H1 (cell line): Measurements from ENCODE around the gene HOXB7. TPM values are rescaled to one million over a fixed set of nuclear protein-coding genes. Genes with fewer than 3 reads are reported as not detected.

ENCODE experiments used
- CTCF ChIA-PET: fragments of 300-600 bp; sonication (Branson Sonifier 250); formaldehyde crosslinking; loops from one replicate; lab custom pipeline; 2021; ENCODE audit not compliant: partially characterized antibody; lab: Charles Lee
- POLR2A ChIA-PET: fragments of 300-600 bp; sonication (Branson Sonifier 250); formaldehyde crosslinking; loops from one replicate; lab custom pipeline; 2021; ENCODE audit warnings: inconsistent platforms; ENCODE audit not compliant: partially characterized antibody; lab: Charles Lee
- DNase-seq, 2 experiments: peaks; one replicate each; pipeline versions ENCODE4 v3.0.0 to v3.0.0-alpha.2; 2010 to 2022; ENCODE audit warnings: low spot score in 2 of 2, low read depth in 1 of 2, mixed read lengths in 1 of 2
- FAIRE-seq: peaks from 2 replicates; lab custom pipeline; 2011; peaks lifted over from hg19 to GRCh38; lab: Jason Lieb, UNC
- H2AFZ ChIP-seq: 2 replicates; pipeline ENCODE4 v1.8.1; 2012; ENCODE audit warnings: low read length, inconsistent platforms
- H2AK5ac ChIP-seq: 2 replicates; pipeline ENCODE4 v1.6.1; 2013; ENCODE audit warnings: low read depth, low read length
- H2BK120ac ChIP-seq: replicated peaks from 2 replicates; pipeline ENCODE3; 2013; ENCODE audit warnings: low read depth, low read length, inconsistent platforms
- H2BK12ac ChIP-seq: 2 replicates; pipeline ENCODE4 v1.6.1; 2013; ENCODE audit warnings: low read depth, low read length
- H2BK15ac ChIP-seq: 2 replicates; pipeline ENCODE4 v1.6.1; 2013; ENCODE audit warnings: low read length
- H2BK20ac ChIP-seq: 2 replicates; pipeline ENCODE4 v1.6.1; 2013; ENCODE audit warnings: low read length
- H2BK5ac ChIP-seq: 2 replicates; pipeline ENCODE4 v1.6.1; 2013; ENCODE audit warnings: low read depth, low read length
- H3K14ac ChIP-seq: 2 replicates; pipeline ENCODE4 v1.6.1; 2013; ENCODE audit warnings: inconsistent platforms; ENCODE audit not compliant: insufficient read length
- H3K18ac ChIP-seq: 2 replicates; pipeline ENCODE4 v1.6.1; 2013; ENCODE audit warnings: low read length; ENCODE audit errors: extremely low read depth
- H3K23ac ChIP-seq: 2 replicates; pipeline ENCODE4 v1.6.1; 2013; ENCODE audit warnings: inconsistent platforms; ENCODE audit not compliant: insufficient read length
- H3K23me2 ChIP-seq: 2 replicates; pipeline ENCODE4 v1.6.1; 2013; ENCODE audit warnings: low read depth, low read length
- H3K27ac ChIP-seq: 2 replicates; pipeline ENCODE4 v1.6.1; 2011; ENCODE audit warnings: low read depth, low read length, inconsistent platforms
- H3K27me3 ChIP-seq, 4 experiments: replicated peaks in 1 of 4; 1 replicate in 1 of 4; 2 replicates in 3 of 4; pipeline versions ENCODE4 v1.6.1 to v1.8.1; 2011 to 2013; ENCODE audit warnings: low read length in 3 of 4, mild to moderate bottlenecking in 3 of 4, inconsistent platforms in 2 of 4, mixed read lengths in 2 of 4, moderate library complexity in 1 of 4; ENCODE audit not compliant: control insufficient read depth in 3 of 4, insufficient read depth in 3 of 4; ENCODE audit errors: extremely low read depth in 1 of 4
- H3K36me3 ChIP-seq, 4 experiments: 2 replicates each; pipeline versions ENCODE4 v1.6.1 to v1.8.1; 2011 to 2013; ENCODE audit warnings: mild to moderate bottlenecking in 4 of 4, low read length in 3 of 4, moderate library complexity in 2 of 4, control low read depth in 1 of 4, inconsistent platforms in 1 of 4; ENCODE audit not compliant: insufficient read depth in 4 of 4, control insufficient read depth in 2 of 4
- H3K4ac ChIP-seq: replicated peaks from 2 replicates; pipeline ENCODE3; 2013; ENCODE audit warnings: low read length, low read depth, mixed read lengths, inconsistent platforms; ENCODE audit not compliant: insufficient read length
- H3K4me1 ChIP-seq, 4 experiments: replicated peaks in 1 of 4; 1 replicate in 1 of 4; 2 replicates in 3 of 4; pipeline versions ENCODE4 v1.6.1 to v1.8.1; 2011 to 2013; ENCODE audit warnings: low read length in 3 of 4, inconsistent platforms in 2 of 4, mixed read lengths in 1 of 4; ENCODE audit not compliant: insufficient read depth in 4 of 4, control insufficient read depth in 3 of 4
- H3K4me2 ChIP-seq, 2 experiments: 2 replicates each; pipeline versions ENCODE4 v1.6.1 to v1.8.1; 2011 to 2013; ENCODE audit warnings: low read depth in 2 of 2, low read length in 2 of 2, control low read depth in 1 of 2, inconsistent platforms in 1 of 2, mild to moderate bottlenecking in 1 of 2; ENCODE audit not compliant: insufficient read depth in 1 of 2
- H3K4me3 ChIP-seq, 4 experiments: fragments of 200-600, 300-600 bp in 1 of 4; sonication (generic), shearing (Covaris generic), sonication (Bioruptor Twin) in 1 of 4; 2 replicates each; pipeline versions ENCODE4 v1.5.1 to v1.8.1; 2011 to 2016; ENCODE audit warnings: low read length in 4 of 4, low read depth in 3 of 4, control low read depth in 2 of 4, inconsistent platforms in 2 of 4, mild to moderate bottlenecking in 2 of 4, mixed read lengths in 1 of 4, moderate library complexity in 1 of 4; ENCODE audit not compliant: insufficient read depth in 2 of 4; ENCODE audit errors: extremely low read depth in 1 of 4
- H3K56ac ChIP-seq: replicated peaks from 2 replicates; pipeline ENCODE3; 2013; ENCODE audit warnings: low read depth, mild to moderate bottlenecking, mixed read lengths, low read length, inconsistent platforms; ENCODE audit not compliant: insufficient read length
- H3K79me1 ChIP-seq: 2 replicates; pipeline ENCODE4 v1.6.1; 2013; ENCODE audit warnings: low read depth, low read length, control low read depth
- H3K79me2 ChIP-seq, 2 experiments: 2 replicates each; pipeline versions ENCODE4 v1.6.1 to v1.8.1; 2012 to 2013; ENCODE audit warnings: low read length in 2 of 2, mild to moderate bottlenecking in 2 of 2, inconsistent platforms in 1 of 2; ENCODE audit not compliant: insufficient read depth in 2 of 2, control insufficient read depth in 1 of 2
- H3K9ac ChIP-seq, 4 experiments: replicated peaks in 1 of 4; 1 replicate in 1 of 4; 2 replicates in 3 of 4; pipeline versions ENCODE4 v1.6.1 to v1.8.1; 2011 to 2013; ENCODE audit warnings: low read depth in 3 of 4, low read length in 3 of 4, control low read depth in 2 of 4, mild to moderate bottlenecking in 2 of 4, moderate library complexity in 2 of 4, inconsistent platforms in 1 of 4; ENCODE audit errors: extremely low read depth in 1 of 4
- H3K9me3 ChIP-seq, 2 experiments: 2 replicates each; pipeline versions ENCODE4 v1.6.1 to v1.8.1; 2012 to 2013; ENCODE audit warnings: mild to moderate bottlenecking in 2 of 2, moderate library complexity in 2 of 2, control low read depth in 1 of 2, inconsistent platforms in 1 of 2, low read depth in 1 of 2, low read length in 1 of 2, mixed read lengths in 1 of 2; ENCODE audit not compliant: insufficient read depth in 2 of 2
- H4K20me1 ChIP-seq, 2 experiments: replicated peaks in 1 of 2; 2 replicates each; pipeline versions ENCODE3 to v1.8.1; 2011 to 2013; ENCODE audit warnings: inconsistent platforms in 2 of 2, low read length in 2 of 2, mild to moderate bottlenecking in 1 of 2; ENCODE audit not compliant: insufficient read depth in 2 of 2, control insufficient read depth in 1 of 2
- H4K5ac ChIP-seq: 2 replicates; pipeline ENCODE4 v1.6.1; 2013; ENCODE audit warnings: low read length, low read depth, mixed read lengths, inconsistent platforms; ENCODE audit not compliant: insufficient read length
- H4K8ac ChIP-seq: 2 replicates; pipeline ENCODE4 v1.8.0; 2013; ENCODE audit warnings: mild to moderate bottlenecking, moderate library complexity, low read length, inconsistent platforms; ENCODE audit not compliant: insufficient read depth; ENCODE audit errors: extremely low read depth
- H4K91ac ChIP-seq: replicated peaks from 2 replicates; pipeline ENCODE3; 2013; ENCODE audit warnings: low read length, mixed read lengths, inconsistent platforms; ENCODE audit not compliant: insufficient read length
- EGR1 ChIP-seq: IDR thresholded peaks from 2 replicates; pipeline ENCODE4 v1.6.1; 2011; ENCODE audit warnings: low read depth, low read length, borderline replicate concordance
- EZH2 ChIP-seq: fragments of 200-600 bp; sonication (generic); IDR thresholded peaks from 2 replicates; pipeline ENCODE4 v1.7.1; 2012; ENCODE audit warnings: low read depth, mild to moderate bottlenecking, moderate library complexity, low read length, inconsistent platforms; ENCODE audit not compliant: severe bottlenecking
- SUZ12 ChIP-seq: fragments of 200-600 bp; sonication (generic); IDR thresholded peaks from 2 replicates; pipeline ENCODE4 v1.6.1; 2012; ENCODE audit warnings: mild to moderate bottlenecking, inconsistent platforms, low read length, moderate library complexity, mixed read lengths
- WGBS, 2 experiments: shearing (Covaris generic) in 1 of 2; methylation state at CpG; one replicate each; pipeline versions ENCODE4 v1.1.6 to v1.1.7; 2013 to 2015; ENCODE audit warnings: low lambda C conversion rate in 2 of 2, mixed read lengths in 2 of 2, inconsistent platforms in 1 of 2, low coverage in 1 of 2, missing lambda C conversion rate in 1 of 2; ENCODE audit not compliant: insufficient replicate concordance in 2 of 2, insufficient coverage in 1 of 2, insufficient read length in 1 of 2; ENCODE audit errors: extremely low coverage in 1 of 2, missing lambda C conversion rate in 1 of 2; 5-methylcytosine and 5-hydroxymethylcytosine counted together
- polyA plus RNA-seq, 7 experiments: library from polyadenylated mRNA; depleted of rRNA in 3 of 7; stranded (reverse) in 5 of 7; unstranded in 2 of 7; fragments of >200 nt in 5 of 7; fragments of 200-250 nt in 2 of 7; gene quantifications; 1 replicate in 5 of 7; 2 replicates in 1 of 7; 4 replicates in 1 of 7; pipeline versions ENCODE4 v1.2.1 to v1.2.3, GENCODE V29; 2011 to 2013; ENCODE audit warnings: missing spikeins in 2 of 7, mixed read lengths in 2 of 7
- total RNA-seq: library from RNA; stranded (reverse); fragmentation: NEBNext Ultra II Directional; extraction: Animal tissue kit (Norgen Biotek cat#: 25700); gene quantifications from 2 replicates; pipeline ENCODE4 v1.2.1, GENCODE V29; 2021

Gene HOXB7
- total and polyA plus RNA-seq, 2 of the 8 experiments (the other 6 are each of a cell fraction or from before 2014, with no cell fraction given) = not detected

- 58% methylated on average over 18 of the region's 18 CpGs; no CpG with 5 or more reads in 1 of the 2 experiments for WGBS, 2 experiments
- no peak for DNase-seq
- no peak overlapping the region for H3K4me2 ChIP-seq
- no peak overlapping the region for H3K4me3 ChIP-seq
- H3K23ac ChIP-seq = no peak overlapping the region
- H2AFZ ChIP-seq = no peak overlapping the region
- no peak overlapping the region for H4K5ac ChIP-seq
- no peak overlapping the region for H2BK12ac ChIP-seq
- H3K14ac ChIP-seq = no peak overlapping the region
- no peak overlapping the region for H4K8ac ChIP-seq
- H3K79me2 ChIP-seq = no peaks in the 10 kb centered on the region
- no peak overlapping the region for H2BK20ac ChIP-seq
- peaks cover 22 to 29% of the 10 kb centered on the region in 2 experiments for H4K20me1 ChIP-seq
- no peak overlapping the region for H3K9ac ChIP-seq
- ChIA-PET CTCF (interaction anchor here (0.7 to 2.8 kb wide), 26 partner anchors 7 to 268 kb away, joined by 3 to 17 read pairs (median 4); partner anchors contain the start of gene HOXB9), POLR2A (no interaction called here)
- no peaks in the 10 kb centered on the region for H3K9me3 ChIP-seq
- no peak overlapping the region for H3K18ac ChIP-seq
- H3K36me3 ChIP-seq = peaks cover 0 to 7% (median 0%) of the 10 kb centered on the region in 4 experiments; a peak in 1 of 8 replicates
- H2BK120ac ChIP-seq = no peak overlapping the region
- TF ChIP-seq SUZ12 (peak; percentile 13; the same call in 1 of the 2 replicates), EZH2 (peak; percentile 45), EGR1 (no peak)
- no peak for FAIRE-seq
- no peak overlapping the region for H3K4ac ChIP-seq
- H2BK15ac ChIP-seq = no peak overlapping the region
- no peak overlapping the region for H4K91ac ChIP-seq
- no peak overlapping the region for H2BK5ac ChIP-seq
- H3K23me2 ChIP-seq = no peaks in the 10 kb centered on the region
- peaks cover 98 to 100% (median 99%) of the 10 kb centered on the region in 4 experiments for H3K27me3 ChIP-seq
- H3K79me1 ChIP-seq = no peaks in the 10 kb centered on the region
- peaks cover 0 to 6% (median 2%) of the 10 kb centered on the region in 4 experiments; a peak in 4 of 7 replicates for H3K4me1 ChIP-seq
- H3K56ac ChIP-seq = no peak overlapping the region
- no peak overlapping the region for H3K27ac ChIP-seq
- H2AK5ac ChIP-seq = no peak overlapping the region
These were observed 26.8 kb upstream of the HOXB7 start for GRCh38 chr17:48637323-48638260.
